Left ventricle myocardium inferior (tissue), 1 donor: ENCODE measurements around the gene WRAP73. TPM values are rescaled to one million over a fixed set of nuclear protein-coding genes. Genes with fewer than 3 reads are reported as not detected.

Experiments
- DNase-seq: peaks from one replicate; pipeline ENCODE4 v3.0.0-alpha.2; 2020
- H3K27ac ChIP-seq: fragments of 200-600 bp; replicated peaks from 2 replicates; pipeline ENCODE4 v1.8.0; 2021
- H3K27me3 ChIP-seq: fragments of 200-600 bp; 2 replicates; pipeline ENCODE4 v1.8.0; 2021; ENCODE audit warnings: low read depth
- H3K36me3 ChIP-seq: fragments of 200-600 bp; 2 replicates; pipeline ENCODE4 v1.8.0; 2021
- H3K4me1 ChIP-seq: fragments of 200-600 bp; 2 replicates; pipeline ENCODE4 v1.8.0; 2021
- H3K4me3 ChIP-seq: fragments of 200-600 bp; 2 replicates; pipeline ENCODE4 v1.8.0; 2021; ENCODE audit warnings: mild to moderate bottlenecking, moderate library complexity
- H3K9me3 ChIP-seq: fragments of 200-600 bp; replicated peaks from 2 replicates; pipeline ENCODE4 v1.8.0; 2021
- CTCF ChIP-seq: fragments of 200-600 bp; IDR thresholded peaks from 2 replicates; pipeline ENCODE4 v1.8.0; 2021; ENCODE audit warnings: antibody characterized with exemption, mild to moderate bottlenecking, borderline replicate concordance
- intact Hi-C: fragments of 100-400 bp; cut with micrococcal nuclease; formaldehyde crosslinking; loops from one replicate; pipeline ENCODE4 v1.11.0; 2022
- total RNA-seq: library from RNA; stranded (reverse); fragmentation: NEBNext Ultra II Directional; extraction: Animal tissue kit (Norgen Biotek cat#: 25700); gene quantifications from one replicate; pipeline ENCODE4 v1.2.1, GENCODE V29; 2021
- donor health status: DM: no; HTN: yes; CAD: no; lungs with severe emphysema.

WRAP73 gene
- total RNA-seq, 1 donor from 2014 or later = 12.7 TPM

GRCh38 chr1:3652548-3653285 lies 2.8 kb upstream of the WRAP73 start:
- peaks cover 74% of the 10 kb centered on the region for H3K27me3 ChIP-seq
- DNase-seq = no peak
- intact Hi-C loops = no loop called here

GRCh38 chr1:3651930-3652547 lies 2.1 kb upstream of the WRAP73 start, which contains the start of gene TP73:
TSS of gene TP73 (plus strand) at chr1:3652516. CDS start at chr1:3682366, 29,850 bp downstream.
- peaks cover 68% of the 10 kb centered on the region for H3K27me3 ChIP-seq
- peak within 1 kb of the TSS; percentile 94 for H3K4me3 ChIP-seq
- intact Hi-C loops = no loop called here
- H3K36me3 ChIP-seq = peaks cover 4% of the 10 kb centered on the region
- H3K4me1 ChIP-seq = peaks cover 56% of the 10 kb centered on the region
- no peak for DNase-seq
- TF ChIP-seq CTCF = no peak
- no peaks in the 10 kb centered on the region for H3K9me3 ChIP-seq
- H3K27ac ChIP-seq = no peak within 1 kb of the TSS

More at GRCh38 chr1:3652548-3653285, 2.8 kb upstream of the WRAP73 start:
- Histone ChIP-seq H3K36me3 (no peaks in the 10 kb centered on the region), H3K4me3 (peak overlapping the region; percentile 94), H3K9me3 (no peaks in the 10 kb centered on the region), H3K27ac (no peak overlapping the region), H3K4me1 (peaks cover 56% of the 10 kb centered on the region)
- no peak for TF ChIP-seq CTCF

- H3K4me3 ChIP-seq = peak overlapping the region; percentile 94
- no peak for TF ChIP-seq CTCF
- H3K4me1 ChIP-seq = peaks cover 56% of the 10 kb centered on the region
- peaks cover 60% of the 10 kb centered on the region for H3K27me3 ChIP-seq
- DNase-seq = no peak
- H3K36me3 ChIP-seq = peaks cover 11% of the 10 kb centered on the region
- H3K27ac ChIP-seq = no peak overlapping the region
- intact Hi-C loops = no loop called here
- H3K9me3 ChIP-seq = no peaks in the 10 kb centered on the region
Measured at GRCh38 chr1:3651026-3651929, 1.4 kb upstream of the WRAP73 start.

GRCh38 chr1:3650248-3651025 lies 534 bp upstream of the WRAP73 start:
- Histone ChIP-seq H3K36me3 (peaks cover 20% of the 10 kb centered on the region), H3K27ac (no peak overlapping the region), H3K27me3 (peaks cover 53% of the 10 kb centered on the region), H3K4me3 (peak overlapping the region; percentile 94), H3K4me1 (peaks cover 56% of the 10 kb centered on the region), H3K9me3 (no peaks in the 10 kb centered on the region)
- TF ChIP-seq CTCF = no peak
- intact Hi-C loops = no loop called here
- DNase-seq = no peak

- no peak for TF ChIP-seq CTCF
- DNase-seq = no peak
- no peaks in the 10 kb centered on the region for H3K9me3 ChIP-seq
- H3K4me3 ChIP-seq = no peak overlapping the region
- no peak overlapping the region for H3K27ac ChIP-seq
- intact Hi-C loops = no loop called here
- H3K36me3 ChIP-seq = peaks cover 39% of the 10 kb centered on the region
- H3K27me3 ChIP-seq = peaks cover 14% of the 10 kb centered on the region
- peaks cover 30% of the 10 kb centered on the region for H3K4me1 ChIP-seq
Measured at GRCh38 chr1:3646596-3646995, 3.3 kb downstream of the WRAP73 start.
